ENCODE data around the gene MAN1C1.

Gene MAN1C1

DNA sequence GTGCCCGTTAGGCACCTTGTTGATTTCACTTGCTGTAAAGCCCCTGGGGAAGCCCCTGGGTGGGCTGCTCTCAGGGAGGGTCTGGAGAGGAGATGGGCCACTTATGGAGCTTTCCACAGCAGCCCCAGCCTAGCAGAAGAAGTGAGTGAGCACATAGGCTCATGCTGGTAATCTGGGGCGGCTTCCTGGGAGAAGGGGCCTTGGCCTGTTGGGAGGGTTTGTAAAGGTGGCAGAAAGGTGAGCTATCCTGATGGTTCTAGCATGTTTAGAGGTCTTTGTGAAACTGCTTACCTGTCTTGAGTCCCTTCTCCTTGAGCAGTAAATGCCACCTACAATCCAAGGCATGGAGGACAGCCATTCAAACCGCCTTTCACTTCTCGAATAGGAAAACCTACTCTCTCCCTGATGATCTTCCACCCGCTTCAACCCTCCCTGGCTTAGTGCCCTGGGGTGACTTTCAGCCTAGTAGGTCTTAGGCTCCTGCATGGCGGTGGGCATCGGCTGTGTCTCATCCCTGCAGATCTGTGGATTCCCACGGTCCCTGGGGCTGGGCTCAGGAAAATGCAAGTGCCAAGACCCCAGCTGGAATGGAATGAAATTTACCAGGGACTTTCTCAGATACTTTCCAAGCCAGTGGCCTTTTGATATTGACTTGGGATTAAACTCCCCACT lies 95.8 kb downstream of the MAN1C1 start:
- Histone ChIP-seq H3K36me3 (replicated peaks; ENCODE audit: low read depth, low read length) (no peaks in the 10 kb centered on the region), H3K27me3 (ENCODE audit: low read depth, low read length) (no peaks in the 10 kb centered on the region), H2AFZ (ENCODE audit: low read depth, low read length) (no peak overlapping the region), H3K4me2 (ENCODE audit: low read length) (no peak overlapping the region), H3K27ac (ENCODE audit: low read length) (no peak overlapping the region), H3K9ac (ENCODE audit: low read length) (no peak overlapping the region), H3K4me1 (ENCODE audit: low read length) (no peaks in the 10 kb centered on the region), H3K9me3 (ENCODE audit: insufficient read depth, low read length) (no peaks in the 10 kb centered on the region), H3K79me2 (ENCODE audit: low read length) (no peaks in the 10 kb centered on the region), H3K4me3 (ENCODE audit: low read length) (no peak overlapping the region), H4K20me1 (ENCODE audit: insufficient read depth, low read length) (no peaks in the 10 kb centered on the region)
- no peak for TF ChIP-seq EZH2phosphoT487 (IDR thresholded peaks at IDR 0.05; ENCODE audit: low read depth)
- TF ChIP-seq, protein P1, sequence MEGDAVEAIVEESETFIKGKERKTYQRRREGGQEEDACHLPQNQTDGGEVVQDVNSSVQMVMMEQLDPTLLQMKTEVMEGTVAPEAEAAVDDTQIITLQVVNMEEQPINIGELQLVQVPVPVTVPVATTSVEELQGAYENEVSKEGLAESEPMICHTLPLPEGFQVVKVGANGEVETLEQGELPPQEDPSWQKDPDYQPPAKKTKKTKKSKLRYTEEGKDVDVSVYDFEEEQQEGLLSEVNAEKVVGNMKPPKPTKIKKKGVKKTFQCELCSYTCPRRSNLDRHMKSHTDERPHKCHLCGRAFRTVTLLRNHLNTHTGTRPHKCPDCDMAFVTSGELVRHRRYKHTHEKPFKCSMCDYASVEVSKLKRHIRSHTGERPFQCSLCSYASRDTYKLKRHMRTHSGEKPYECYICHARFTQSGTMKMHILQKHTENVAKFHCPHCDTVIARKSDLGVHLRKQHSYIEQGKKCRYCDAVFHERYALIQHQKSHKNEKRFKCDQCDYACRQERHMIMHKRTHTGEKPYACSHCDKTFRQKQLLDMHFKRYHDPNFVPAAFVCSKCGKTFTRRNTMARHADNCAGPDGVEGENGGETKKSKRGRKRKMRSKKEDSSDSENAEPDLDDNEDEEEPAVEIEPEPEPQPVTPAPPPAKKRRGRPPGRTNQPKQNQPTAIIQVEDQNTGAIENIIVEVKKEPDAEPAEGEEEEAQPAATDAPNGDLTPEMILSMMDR (IDR thresholded peaks at IDR 0.05; ENCODE audit: low read depth, low read length), result no peak

DNA sequence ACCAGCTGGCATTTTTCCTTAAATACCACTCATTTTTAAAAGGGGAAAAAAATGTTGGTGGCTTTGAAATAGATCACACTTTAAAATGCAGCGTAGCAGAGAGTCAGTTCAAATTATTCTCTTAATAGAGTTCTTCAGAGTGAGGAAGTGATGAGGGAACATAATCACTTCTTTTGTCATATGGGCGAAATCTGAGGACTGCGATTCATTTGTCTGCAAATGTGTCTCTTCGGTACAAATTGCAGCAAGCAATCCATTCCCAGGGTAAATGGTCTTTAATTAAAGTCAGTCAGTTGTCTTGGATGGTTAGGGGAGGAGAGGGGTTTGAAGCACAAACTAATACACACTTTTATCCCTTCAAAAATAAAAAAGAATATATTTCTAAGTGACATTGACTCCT lies 97.4 kb downstream of the MAN1C1 start:
- Histone ChIP-seq H3K9ac (ENCODE audit: low read length) (no peak overlapping the region), H3K4me3 (ENCODE audit: low read length) (no peak overlapping the region), H3K79me2 (ENCODE audit: low read length) (no peaks in the 10 kb centered on the region), H4K20me1 (ENCODE audit: insufficient read depth, low read length) (no peaks in the 10 kb centered on the region), H3K27me3 (ENCODE audit: low read depth, low read length) (no peaks in the 10 kb centered on the region), H3K9me3 (ENCODE audit: insufficient read depth, low read length) (no peaks in the 10 kb centered on the region), H3K4me2 (ENCODE audit: low read length) (no peak overlapping the region), H3K36me3 (replicated peaks; ENCODE audit: low read depth, low read length) (no peaks in the 10 kb centered on the region), H2AFZ (ENCODE audit: low read depth, low read length) (no peak overlapping the region), H3K4me1 (ENCODE audit: low read length) (no peaks in the 10 kb centered on the region), H3K27ac (ENCODE audit: low read length) (no peak overlapping the region)
- no peak for TF ChIP-seq EZH2phosphoT487 (IDR thresholded peaks at IDR 0.05; ENCODE audit: low read depth)
- TF ChIP-seq, protein P1 (IDR thresholded peaks at IDR 0.05; ENCODE audit: low read depth, low read length), result no peak

DNA sequence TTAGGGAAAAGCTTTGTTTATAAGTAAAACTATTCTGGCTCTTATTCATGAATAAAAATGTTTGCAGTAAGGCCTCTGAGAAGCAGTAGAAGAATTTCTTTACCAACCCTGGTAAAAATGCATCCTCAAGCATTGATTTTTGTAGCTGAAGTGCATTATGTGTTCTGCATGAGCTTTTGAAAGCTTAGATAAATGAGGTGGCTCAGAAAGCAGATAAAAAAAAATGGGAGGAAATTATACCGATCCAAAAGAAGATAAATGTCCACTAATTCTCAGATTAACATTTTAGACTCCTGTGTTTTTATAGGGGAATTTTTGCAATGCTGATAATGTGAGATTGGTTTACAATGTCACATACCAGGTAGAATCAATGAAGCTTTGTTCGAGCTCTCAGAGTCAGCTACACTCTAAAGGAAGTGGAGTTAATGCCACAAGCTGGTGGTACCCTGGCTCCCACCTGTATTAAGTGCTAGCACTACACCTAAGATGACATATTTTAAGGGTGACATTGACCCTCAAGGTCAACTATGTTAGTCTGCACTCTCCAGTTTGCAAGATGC lies 97.9 kb downstream of the MAN1C1 start:
- no peaks in the 10 kb centered on the region for H3K36me3 ChIP-seq (replicated peaks; ENCODE audit: low read depth, low read length)
- H3K4me2 ChIP-seq (ENCODE audit: low read length), result no peak overlapping the region
- no peaks in the 10 kb centered on the region for H3K79me2 ChIP-seq (ENCODE audit: low read length)

DNA sequence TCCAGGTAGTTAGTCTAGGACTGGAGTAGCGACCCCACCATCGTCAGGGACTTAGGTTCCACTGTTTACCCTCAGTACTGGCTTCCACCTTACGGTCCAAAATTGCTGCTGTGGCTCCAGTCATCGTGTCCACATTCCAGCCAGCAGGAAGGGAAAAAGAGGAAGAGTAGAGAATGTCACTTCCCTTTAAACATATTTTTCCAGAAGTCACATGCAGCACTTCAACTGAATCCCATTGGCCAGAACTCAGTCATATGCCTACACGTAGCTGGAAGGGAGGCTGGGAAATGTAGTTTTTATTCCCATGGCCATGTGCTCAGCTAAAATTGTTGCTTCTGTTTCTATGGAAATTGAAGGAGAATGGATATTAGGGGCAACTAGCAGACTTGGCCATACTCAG lies 99.3 kb downstream of the MAN1C1 start:
- Histone ChIP-seq H3K9ac (ENCODE audit: low read length) (no peak overlapping the region), H3K36me3 (replicated peaks; ENCODE audit: low read depth, low read length) (no peaks in the 10 kb centered on the region), H3K9me3 (ENCODE audit: insufficient read depth, low read length) (no peaks in the 10 kb centered on the region), H3K27me3 (ENCODE audit: low read depth, low read length) (no peaks in the 10 kb centered on the region; the same call in 1 of the 2 replicates), H3K4me3 (ENCODE audit: low read length) (no peak overlapping the region), H3K79me2 (ENCODE audit: low read length) (no peaks in the 10 kb centered on the region), H3K27ac (ENCODE audit: low read length) (no peak overlapping the region), H3K4me1 (ENCODE audit: low read length) (no peaks in the 10 kb centered on the region), H2AFZ (ENCODE audit: low read depth, low read length) (no peak overlapping the region), H4K20me1 (ENCODE audit: insufficient read depth, low read length) (no peaks in the 10 kb centered on the region), H3K4me2 (ENCODE audit: low read length) (no peak overlapping the region)
- TF ChIP-seq, protein P1 (IDR thresholded peaks at IDR 0.05; ENCODE audit: low read depth, low read length), result no peak
- TF ChIP-seq EZH2phosphoT487 (IDR thresholded peaks at IDR 0.05; ENCODE audit: low read depth), result no peak

More for the DNA sequence above, 97.9 kb downstream of the MAN1C1 start:
- H3K4me3 ChIP-seq (ENCODE audit: low read length), result no peak overlapping the region
- no peaks in the 10 kb centered on the region for H3K4me1 ChIP-seq (ENCODE audit: low read length)
- H3K27ac ChIP-seq (ENCODE audit: low read length), result no peak overlapping the region
- H2AFZ ChIP-seq (ENCODE audit: low read depth, low read length), result no peak overlapping the region
- no peaks in the 10 kb centered on the region for H3K27me3 ChIP-seq (ENCODE audit: low read depth, low read length)
- no peak for TF ChIP-seq EZH2phosphoT487 (IDR thresholded peaks at IDR 0.05; ENCODE audit: low read depth)
- TF ChIP-seq, protein P1 (IDR thresholded peaks at IDR 0.05; ENCODE audit: low read depth, low read length), result no peak
- no peaks in the 10 kb centered on the region for H3K9me3 ChIP-seq (ENCODE audit: insufficient read depth, low read length)
- no peak overlapping the region for H3K9ac ChIP-seq (ENCODE audit: low read length)
- no peaks in the 10 kb centered on the region for H4K20me1 ChIP-seq (ENCODE audit: insufficient read depth, low read length)

All from OCI-LY3 (cell line).